HL-60 (cell line): ENCODE results near the gene FUZ.

Experiments
- DNase-seq, 2 experiments: peaks; one replicate each; pipeline ENCODE4 v3.0.0-alpha.2; 2010 to 2020; ENCODE audit warnings: low read depth in 1 of 2, low spot score in 1 of 2
- H3K27ac ChIP-seq: fragments of 250-450 bp; sonication (Bioruptor Pico); replicated peaks from 2 replicates; pipeline ENCODE4 v1.5.1; 2020; ENCODE audit warnings: mild to moderate bottlenecking, moderate library complexity
- H3K27me3 ChIP-seq: fragments of 250-450 bp; sonication (Bioruptor Pico); 2 replicates; pipeline ENCODE4 v1.5.1; 2021; ENCODE audit warnings: mild to moderate bottlenecking, moderate library complexity; ENCODE audit not compliant: insufficient read depth, poor library complexity, severe bottlenecking
- H3K4me3 ChIP-seq: replicated peaks from 2 replicates; pipeline ENCODE4 v1.5.1; 2011; ENCODE audit warnings: mild to moderate bottlenecking, control low read depth, low read length; ENCODE audit not compliant: insufficient read depth
- CTCF ChIP-seq: IDR thresholded peaks from one replicate; pipeline ENCODE4 v1.5.1; 2011; ENCODE audit warnings: low read length, control low read depth, inconsistent platforms; ENCODE audit not compliant: insufficient read depth
- GABPA ChIP-seq: IDR thresholded peaks from 2 replicates; pipeline ENCODE4 v1.6.1; 2012; ENCODE audit warnings: low read depth
- POLR2AphosphoS5 ChIP-seq: IDR thresholded peaks from 2 replicates; pipeline ENCODE4 v1.6.1; 2012; ENCODE audit warnings: low read depth
- REST ChIP-seq: IDR thresholded peaks from 2 replicates; pipeline ENCODE4 v1.6.1; 2012; ENCODE audit warnings: low read depth; ENCODE audit not compliant: insufficient replicate concordance
- SPI1 ChIP-seq: IDR thresholded peaks from 2 replicates; pipeline ENCODE4 v1.6.1; 2012; ENCODE audit warnings: low read depth, mild to moderate bottlenecking, borderline replicate concordance

FUZ gene

GRCh38 chr19:49846408-49846807 is 33.3 kb upstream of the FUZ start:
- no peak for DNase-seq
- Histone ChIP-seq H3K27me3 (no peaks in the 10 kb centered on the region), H3K4me3 (no peak overlapping the region), H3K27ac (no peak overlapping the region)
- TF ChIP-seq GABPA, result no peak
- no peak for TF ChIP-seq CTCF
- no peak for TF ChIP-seq SPI1
- TF ChIP-seq REST, result no peak
- no peak for TF ChIP-seq POLR2AphosphoS5

- no peak for DNase-seq
- TF ChIP-seq POLR2AphosphoS5, result no peak
- TF ChIP-seq CTCF, result no peak
- no peak overlapping the region for H3K27ac ChIP-seq
Observed at GRCh38 chr19:49845414-49845813, 32.3 kb upstream of the FUZ start.

GRCh38 chr19:49844138-49845095 is 31.3 kb upstream of the FUZ start:
- H3K27ac ChIP-seq, result peak overlapping the region; percentile 47
- peak in 1 of 2 experiments; percentile 85 for DNase-seq

More at GRCh38 chr19:49845414-49845813, 32.3 kb upstream of the FUZ start:
- no peaks in the 10 kb centered on the region for H3K27me3 ChIP-seq
- no peak overlapping the region for H3K4me3 ChIP-seq

More at GRCh38 chr19:49844138-49845095, 31.3 kb upstream of the FUZ start:
- Histone ChIP-seq H3K4me3 (no peak overlapping the region), H3K27me3 (no peaks in the 10 kb centered on the region)
- TF ChIP-seq CTCF, result no peak
- no peak for TF ChIP-seq SPI1
- no peak for TF ChIP-seq GABPA
- no peak for TF ChIP-seq POLR2AphosphoS5
- no peak for TF ChIP-seq REST
